HG03135 (cell line): ENCODE results near the gene IKBKE.

Experiments
- ATAC-seq: cut with Tn5 transposase; IDR thresholded peaks from one replicate; pipeline ENCODE4 v1.9.1; 2021; ENCODE audit warnings: mild to moderate bottlenecking, moderate library complexity; ENCODE audit not compliant: unreplicated experiment

The IKBKE gene

DNA sequence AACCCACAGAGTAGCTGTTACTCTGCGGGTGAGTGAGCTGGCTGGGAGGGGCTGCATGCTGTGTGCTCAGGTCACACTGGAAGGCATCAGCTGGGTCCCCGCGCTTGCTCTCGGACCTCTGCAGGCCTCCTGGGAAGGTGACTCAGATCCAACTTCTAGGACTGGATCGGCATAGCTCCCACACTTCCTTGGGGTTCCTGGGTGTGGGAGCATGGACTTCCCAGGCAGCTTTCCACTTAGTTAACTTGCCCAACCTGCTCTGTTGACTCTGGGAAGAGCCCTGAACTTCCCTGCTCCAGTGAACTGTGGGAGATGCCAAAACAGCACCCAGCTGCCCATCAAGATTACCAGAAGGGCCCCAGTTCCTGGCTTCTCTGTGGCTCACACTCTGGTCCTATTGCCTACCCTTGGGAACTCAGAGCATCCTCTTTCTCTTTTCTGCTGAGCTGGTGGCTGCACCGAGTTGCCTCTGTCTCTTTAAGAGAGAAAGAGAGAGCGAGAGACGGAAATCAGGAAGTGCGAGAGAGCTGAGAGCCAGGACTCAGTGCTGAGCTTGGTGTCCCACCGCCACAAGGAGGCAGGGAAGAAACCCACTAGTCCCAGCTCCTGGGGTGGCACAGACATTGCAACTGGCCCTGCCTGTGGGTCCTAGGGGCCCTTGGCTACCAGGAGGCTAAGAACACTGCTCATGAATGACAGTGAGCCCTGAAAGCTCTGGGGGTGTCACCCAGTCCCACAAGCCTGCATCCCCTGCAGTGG lies at the start of gene IKBKE:
Gene IKBKE (plus strand): TSS at position 544 of the 759 bp plus-strand sequence. CDS start 2,752 bp downstream, outside the sequence.
- peak; percentile 52 for ATAC-seq

DNA sequence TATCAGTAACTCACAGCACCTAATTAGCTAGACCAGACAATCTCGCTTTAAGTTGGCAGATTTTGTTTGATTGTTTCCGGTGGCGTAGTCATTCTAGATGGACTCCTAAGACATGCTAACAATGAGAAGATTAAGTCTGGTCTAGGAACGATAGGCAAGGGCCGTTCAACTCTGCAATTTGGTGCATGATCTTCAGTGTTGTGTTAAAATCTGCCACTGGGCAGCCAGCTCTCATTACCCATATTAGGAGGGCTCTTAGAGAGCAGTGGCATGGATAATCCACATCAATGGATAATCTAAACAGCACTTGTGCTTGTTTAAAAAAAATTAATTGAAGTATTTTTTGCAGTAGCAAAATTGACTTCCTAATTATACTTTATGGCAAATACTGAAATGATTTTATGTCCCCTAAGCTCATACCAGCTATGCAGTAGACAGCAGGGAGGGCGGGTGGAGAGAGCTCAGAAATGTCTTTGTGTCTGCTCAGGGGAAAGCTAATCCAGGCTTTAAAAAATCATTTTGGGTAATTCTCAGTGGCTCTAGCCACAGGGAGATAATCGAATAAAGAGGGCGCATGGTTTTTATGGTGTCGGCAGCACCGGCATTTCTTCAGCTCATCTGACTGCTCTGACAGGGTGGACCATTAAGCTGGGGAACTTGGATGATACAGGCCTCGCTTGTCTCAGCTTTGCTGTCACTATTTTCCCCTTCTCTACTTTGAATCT lies 48.5 kb upstream of the IKBKE start:
- ATAC-seq: no peak

DNA sequence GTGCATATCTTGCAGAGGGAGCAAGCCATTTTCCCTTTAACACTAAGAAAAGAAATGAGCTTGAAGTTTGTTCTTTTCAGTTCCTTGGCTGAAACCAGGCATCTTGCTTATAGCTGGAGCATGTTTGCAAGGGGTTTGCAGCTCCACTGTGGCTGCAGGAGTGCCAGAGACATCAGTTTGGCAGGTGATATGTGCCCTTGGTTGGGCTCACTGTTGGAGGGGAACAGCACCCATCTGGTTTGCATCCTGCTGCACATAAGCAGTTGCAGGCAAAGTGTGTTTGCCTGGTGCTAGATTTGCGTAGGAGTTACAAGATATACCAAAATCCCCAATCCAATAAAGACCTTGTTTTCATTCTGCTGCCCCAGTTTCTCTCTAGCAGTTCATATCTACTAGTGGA lies 47.8 kb upstream of the IKBKE start:
- no peak for ATAC-seq

DNA sequence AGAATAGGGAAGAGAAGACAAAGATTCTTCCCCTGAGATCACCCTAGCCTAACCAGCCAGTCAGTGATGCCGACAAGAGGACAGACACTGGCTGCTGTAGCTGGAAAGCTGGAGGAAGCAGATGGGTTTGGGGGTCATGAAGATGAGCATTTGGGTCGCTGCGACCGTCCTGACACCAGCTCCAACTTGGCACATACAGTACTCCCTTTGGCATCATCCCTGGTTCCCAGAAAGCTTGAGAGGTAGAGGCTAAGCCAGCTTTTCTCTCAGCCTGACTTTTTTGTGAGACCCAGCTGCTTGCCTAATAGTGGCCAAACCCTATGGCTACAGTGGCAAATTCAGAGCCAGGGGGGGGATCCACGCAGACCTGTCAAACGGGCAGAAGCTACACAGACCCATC lies 43.0 kb upstream of the IKBKE start:
- ATAC-seq: no peak

DNA sequence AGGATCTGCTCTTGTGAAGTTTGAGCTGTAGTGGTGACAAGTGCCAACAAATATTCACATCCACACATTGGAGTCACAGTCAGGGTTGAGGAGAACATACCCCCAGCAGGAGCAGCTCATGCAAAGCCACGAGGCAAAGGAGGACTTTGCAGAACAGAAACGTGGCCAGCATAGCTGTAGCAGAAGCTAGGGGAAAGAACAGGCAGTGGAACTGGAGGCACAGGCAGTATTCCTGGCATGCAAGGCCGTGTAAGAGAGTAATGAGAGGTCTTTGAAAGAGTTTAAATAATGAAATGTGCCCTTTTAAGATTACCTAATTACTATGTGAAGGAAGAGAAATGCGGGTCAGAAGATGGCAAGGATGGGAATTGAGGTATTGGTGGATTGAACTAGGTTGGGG lies 40.9 kb upstream of the IKBKE start:
- no peak for ATAC-seq

DNA sequence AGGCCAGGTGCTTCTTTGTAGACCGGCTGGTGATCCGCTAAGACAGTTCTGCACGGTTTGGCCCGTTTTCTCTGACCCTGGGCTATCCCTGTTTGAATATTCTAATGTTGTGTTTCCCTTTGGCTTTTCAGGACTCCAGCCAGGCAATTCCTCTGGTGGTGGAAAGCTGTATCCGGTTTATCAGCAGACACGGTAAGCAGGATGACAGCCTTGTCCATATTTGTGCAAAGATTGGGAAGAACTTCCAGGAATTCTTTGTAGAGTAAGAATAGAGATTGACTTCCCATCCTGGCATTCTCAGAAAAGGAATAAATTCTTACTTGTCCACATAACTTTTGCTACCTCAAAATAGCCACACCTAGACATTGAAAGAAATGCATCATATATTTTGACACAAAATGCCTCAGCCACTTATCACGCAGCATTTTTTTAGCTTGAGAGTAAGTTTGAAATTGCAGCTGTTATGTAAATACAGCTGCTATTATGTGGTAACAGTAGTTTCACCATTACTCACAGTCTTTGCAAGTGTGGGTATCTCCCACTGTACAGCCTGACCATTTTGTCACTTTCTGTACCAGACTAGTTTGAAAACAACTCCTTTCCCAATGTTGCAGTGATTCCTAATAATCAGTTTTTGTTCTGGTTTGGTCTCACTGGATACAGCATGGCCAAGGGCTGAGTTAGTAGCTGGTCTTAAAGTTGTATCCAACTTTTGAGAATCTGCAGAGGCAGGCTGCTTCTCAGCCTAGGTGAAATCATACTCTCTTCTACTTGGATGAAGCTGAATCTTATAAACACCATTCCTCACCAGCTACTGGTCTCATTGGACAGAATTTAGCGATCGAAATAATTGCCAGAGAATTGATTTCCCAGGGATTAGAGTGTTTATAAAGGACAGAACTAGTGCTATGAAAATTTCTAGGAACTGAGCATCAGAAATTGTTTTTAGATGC lies 40.0 kb upstream of the IKBKE start:
- ATAC-seq: peak; percentile 94

DNA sequence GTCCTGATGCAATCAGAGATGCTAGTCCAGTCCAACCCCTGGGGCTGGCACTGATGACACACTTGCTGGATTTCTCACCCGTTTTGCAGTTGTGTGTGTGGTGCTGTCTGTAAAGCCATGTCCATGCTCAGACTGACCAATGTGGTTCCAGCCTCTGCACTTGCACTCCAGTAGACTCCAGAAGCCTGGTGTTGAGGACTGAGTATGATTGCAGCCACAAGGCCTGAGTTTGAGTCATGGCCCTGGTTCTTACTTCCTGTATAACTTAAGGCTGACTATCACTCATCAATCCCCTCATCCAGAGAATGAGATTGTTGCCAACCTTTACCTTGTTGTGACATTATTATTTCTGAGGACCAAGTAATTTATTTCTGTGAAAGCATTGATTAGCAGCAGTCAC lies 34.8 kb upstream of the IKBKE start:
- no peak for ATAC-seq

DNA sequence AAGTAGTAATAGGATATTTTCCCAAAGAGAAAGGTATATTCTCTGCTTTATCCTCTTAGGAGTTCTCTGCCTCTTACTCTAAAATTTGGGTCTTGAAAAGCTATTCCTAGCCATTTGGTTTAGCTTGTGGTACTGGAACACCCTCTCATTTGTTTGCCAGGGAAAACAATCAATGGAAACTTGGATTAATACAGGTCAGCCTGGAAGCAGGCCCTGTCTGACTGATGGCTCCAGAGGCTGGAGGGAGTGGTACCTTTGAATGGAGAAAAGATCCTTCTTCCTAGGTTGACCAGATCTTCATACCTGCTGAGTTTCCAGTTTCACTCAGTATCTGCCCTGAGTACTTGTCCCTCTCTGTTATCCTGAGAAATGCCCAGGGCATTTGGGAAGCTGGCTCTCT lies 31.7 kb upstream of the IKBKE start:
- ATAC-seq: no peak

DNA sequence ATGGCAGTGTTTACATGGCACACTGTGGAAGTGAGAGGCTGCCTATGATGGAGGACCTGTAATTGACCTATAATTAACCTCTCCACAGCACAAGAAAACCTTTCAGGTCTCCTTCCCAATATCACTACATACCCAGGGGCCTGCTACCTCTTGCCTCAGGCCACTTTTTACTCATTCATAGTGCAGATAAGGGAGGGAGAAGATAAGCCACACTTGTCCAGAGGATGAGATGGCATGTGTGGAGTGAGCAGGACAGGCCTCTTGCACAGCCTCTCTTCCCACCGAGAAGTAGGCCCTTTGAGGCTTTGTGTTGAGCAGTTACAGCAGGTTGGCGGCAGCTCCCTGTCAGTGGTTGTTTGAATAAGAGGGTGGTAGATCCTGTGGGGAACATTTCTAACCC lies 31.1 kb upstream of the IKBKE start:
- no peak for ATAC-seq

DNA sequence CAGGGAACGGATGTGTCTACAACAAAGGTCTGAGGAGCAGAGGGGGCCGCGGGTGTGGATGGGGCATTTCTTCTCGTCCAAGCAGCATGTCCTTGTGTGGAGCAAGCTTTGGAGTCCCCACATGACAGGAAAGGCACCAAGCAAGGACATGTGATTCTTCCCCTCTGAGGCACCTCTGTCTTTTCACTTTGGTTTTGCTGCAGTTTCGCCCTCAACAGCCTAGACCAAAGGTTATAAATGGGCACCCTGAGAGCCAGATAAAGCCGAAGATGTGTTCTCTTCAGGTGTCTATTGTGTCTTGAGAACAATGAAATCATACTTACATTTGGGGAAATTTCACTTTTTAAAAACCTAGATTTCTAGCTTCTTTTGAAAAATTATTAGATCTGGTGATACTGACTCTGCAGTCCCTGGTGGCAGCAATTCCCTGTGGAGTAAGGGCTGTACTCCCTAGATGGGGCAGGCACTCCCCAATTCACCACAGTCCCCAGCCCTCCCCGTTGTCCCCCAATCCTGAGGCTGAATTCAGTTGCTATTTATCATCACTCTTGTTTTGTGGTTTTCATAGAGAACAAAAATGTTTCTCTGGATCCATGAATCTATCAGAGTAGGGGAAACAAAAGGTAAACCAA lies 28.8 kb upstream of the IKBKE start:
- ATAC-seq: no peak

DNA sequence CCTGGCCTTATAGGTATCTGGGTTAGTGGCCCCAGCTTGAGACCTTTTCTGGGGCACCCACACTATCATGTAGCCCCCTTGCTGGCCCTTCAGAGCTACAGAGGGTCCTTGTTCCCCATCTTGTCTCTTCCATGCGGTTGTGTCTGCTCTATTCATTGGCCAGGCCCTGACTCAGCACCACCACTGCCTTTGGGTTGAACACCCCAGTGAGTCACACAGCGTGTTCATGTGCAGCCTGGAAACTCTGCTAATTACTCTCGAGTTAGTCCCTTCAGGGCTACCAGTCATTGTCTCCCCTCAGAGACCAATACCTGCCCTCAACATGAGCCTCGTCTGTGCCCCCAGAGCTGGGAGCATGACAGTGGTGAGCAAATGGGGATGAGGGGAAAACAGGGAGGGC lies 28.2 kb upstream of the IKBKE start:
- ATAC-seq: no peak

DNA sequence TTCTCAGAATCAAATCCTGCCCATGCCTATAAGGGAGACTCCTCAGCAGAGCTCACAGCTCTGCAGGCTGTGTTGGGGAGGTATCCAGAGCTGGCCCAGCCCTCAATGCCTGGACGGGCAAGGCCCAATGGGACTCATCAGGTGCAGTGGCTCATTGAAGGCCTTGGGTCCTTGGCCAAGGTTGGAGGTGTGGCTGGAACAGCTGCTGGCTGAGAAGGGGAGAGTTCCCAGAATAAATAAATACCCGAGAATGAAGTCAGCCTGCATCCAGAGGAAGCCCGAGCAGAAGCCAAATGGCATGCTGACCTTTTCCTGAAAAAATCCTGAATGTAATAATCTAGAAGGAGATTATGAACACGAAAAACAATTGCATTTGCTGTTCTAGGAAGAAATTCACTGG lies 25.2 kb upstream of the IKBKE start:
- ATAC-seq: no peak

DNA sequence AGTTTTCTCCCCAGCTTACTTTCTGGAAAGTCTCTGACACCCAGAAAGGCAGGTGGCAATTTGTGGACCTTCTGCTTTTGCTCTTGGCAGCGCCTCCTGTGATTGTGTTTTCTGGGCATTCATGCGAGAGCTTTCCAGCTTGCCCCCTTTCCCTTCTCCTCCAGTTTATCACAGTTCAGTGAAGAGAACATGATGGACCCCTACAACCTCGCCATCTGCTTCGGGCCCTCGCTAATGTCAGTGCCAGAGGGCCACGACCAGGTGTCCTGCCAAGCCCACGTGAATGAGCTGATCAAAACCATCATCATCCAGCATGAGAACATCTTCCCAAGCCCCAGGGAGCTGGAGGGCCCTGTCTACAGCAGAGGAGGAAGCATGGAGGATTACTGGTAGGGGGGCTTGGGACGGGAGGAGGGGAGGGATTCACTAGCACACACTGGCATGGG lies 24.3 kb upstream of the IKBKE start:
- no peak for ATAC-seq

DNA sequence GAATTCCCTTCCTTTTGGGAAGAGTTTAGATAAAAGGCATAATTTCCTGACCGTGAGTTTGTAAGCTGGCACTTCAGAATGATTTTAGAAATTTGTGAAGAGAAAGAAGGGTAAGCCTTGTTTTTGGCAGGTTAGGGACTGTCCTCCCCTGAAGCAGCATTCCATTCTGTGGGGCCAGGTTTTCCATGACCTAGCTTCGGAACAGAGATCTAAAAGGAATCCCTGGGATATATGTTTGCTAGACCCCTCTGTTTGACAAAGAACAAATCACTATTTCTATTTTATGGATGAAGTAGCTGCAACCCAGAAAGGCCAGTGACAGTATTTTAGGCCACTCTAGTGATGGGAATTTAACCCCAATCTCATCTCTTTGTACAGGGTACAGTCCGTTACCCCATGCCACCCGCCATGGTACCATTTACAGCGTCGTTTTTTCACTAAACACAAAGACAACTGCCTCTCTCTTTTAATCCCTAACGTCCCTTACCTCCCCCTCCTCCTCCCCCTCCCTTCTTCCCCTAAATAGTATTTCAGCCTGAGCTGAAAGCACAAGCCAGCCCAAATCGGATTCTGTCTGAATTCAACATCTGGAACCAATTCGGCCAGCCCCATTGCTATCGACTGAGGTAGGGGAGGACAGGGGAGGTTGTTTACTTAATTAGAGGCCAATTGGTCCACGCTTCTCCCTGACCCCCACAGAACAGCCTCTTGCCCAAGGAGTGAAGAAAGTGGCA lies 23.4 kb upstream of the IKBKE start:
- no peak for ATAC-seq

DNA sequence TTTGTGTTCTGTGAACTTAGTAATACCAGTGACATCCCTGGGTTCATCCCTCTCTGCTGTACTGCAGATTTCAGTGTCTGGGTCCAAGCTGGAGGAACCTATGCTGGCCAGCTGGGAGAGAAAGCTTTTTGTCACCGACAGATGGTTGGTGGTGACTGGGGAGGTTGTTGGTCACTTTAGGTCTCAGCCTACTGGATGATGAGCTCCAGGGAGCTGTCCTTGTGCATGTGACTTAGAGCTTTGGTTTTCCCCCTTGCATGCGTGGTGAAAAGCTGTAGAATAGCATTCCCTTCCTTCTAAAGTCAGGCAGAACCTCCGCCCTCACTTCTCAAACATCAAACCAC lies 22.9 kb upstream of the IKBKE start:
- ATAC-seq: no peak

DNA sequence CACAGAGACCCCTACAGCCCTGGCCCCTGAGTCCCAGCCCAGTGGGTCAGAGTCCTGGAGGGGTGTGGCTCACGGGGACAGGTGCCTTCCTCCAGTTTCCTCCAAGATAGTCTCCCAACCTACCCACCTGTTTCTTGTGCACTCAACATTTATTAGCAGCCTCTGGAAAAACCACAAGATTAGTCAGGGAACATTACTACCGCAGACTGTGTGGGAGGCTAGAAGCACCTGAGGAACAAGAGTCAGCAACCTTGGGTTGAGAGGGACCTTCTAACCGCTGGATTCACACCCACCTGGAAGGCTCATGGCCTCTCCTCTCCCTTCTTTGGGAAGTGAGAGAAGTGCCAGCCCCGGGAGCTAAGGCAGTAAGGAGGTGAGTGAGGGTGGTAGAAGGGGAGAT lies 22.5 kb upstream of the IKBKE start:
- ATAC-seq: no peak

DNA sequence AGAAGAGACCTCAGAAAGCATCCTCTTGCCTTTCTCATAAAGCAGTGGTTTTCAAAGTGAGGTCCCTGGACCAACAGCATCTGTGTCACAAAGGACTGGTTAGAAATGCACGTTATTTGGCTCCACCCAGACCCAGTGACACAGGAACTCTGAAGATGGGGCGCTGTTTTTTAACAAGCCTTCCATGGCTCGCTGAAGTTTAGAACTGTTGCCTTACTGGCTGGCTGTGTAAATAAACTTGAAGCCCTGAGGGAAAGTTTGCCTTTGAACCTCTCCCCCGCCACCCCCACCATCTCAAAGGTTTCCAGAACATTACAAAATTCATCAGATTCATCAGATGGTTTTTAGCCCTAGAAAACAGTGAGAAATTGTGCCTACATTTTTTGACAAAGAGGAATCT lies 21.8 kb upstream of the IKBKE start:
- ATAC-seq: no peak

DNA sequence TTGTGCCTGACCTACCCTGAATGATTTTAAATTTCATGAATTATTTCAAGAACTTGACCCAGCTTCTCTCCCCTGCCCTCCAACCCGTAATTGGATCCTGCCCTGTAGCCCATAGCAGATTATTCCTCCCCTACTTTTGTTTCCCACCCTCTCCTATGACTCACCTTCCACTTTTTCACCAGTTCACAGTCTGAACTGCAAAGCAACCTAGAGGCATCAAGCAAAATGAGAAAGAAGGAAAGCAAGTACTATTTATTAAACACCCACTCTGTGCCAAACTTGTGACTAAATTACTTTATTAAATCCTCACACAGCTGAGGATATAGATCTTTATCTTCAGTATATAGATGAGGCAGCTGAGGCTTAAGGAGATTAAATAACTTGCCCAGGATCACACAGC lies 20.7 kb upstream of the IKBKE start:
- ATAC-seq: no peak

DNA sequence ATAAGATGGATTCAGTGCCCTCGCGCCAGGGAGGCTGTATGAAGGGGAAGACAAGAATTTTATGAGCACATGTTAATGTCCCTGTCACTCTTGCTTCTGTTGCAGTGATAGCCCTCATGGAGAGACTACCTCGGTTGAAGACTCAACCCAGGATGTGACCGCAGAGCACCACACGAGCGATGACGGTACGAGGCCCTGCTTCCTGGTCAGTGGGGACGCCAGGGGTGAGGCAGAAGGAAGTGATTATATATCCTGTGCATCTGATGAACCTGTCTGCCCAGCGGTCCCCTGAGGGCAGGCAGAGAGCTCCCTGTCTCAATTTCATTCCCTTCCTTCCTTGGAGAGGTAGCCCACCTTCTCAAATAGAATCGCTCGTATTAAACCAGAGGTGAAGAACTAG lies 20.0 kb upstream of the IKBKE start:
- ATAC-seq: no peak

DNA sequence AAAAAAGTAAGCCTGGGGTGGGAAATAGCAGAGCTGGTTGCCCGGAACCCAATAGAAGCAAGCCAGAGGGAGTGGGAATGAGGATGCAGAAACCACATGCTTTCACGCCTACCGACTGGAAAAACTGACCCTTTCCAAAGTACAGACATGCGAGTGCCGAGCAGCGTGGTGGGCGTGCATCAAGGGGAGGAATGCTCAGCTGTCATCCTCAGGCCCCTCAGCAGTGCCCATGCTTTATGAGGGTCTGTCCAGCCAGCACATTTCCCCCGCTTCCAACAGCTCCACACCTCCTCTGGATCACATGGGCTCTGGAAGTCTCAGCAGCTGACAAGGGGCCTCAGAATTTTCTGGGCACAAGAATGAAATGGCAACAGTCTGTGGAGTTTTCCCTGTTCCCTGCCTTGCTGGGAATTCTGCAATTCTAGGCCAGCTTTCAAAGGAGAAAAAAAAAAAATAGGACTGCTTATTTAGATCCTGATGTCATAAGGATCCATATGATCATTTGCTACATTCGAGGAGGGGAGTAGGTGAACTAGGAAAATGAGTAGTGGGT lies 19.1 kb upstream of the IKBKE start:
- ATAC-seq: no peak
